ENCODE measurements around the gene PYM1.

GRCh38 chr12:55932551-55932910 is 4.8 kb upstream of the PYM1 start:
- TF ChIP-seq ZNF274 (IDR thresholded peaks at IDR 0.05; ENCODE audit: low read depth, low read length): no peak
- no peak for TF ChIP-seq EZH2 (IDR thresholded peaks at IDR 0.05)
- no peak for TF ChIP-seq TCF7L2 (IDR thresholded peaks at IDR 0.05; ENCODE audit: borderline replicate concordance, extremely low read depth, insufficient read depth, insufficient read length)
- TF ChIP-seq JUND (IDR thresholded peaks at IDR 0.05): no peak
- TF ChIP-seq ELF1 (IDR thresholded peaks at IDR 0.05; ENCODE audit: borderline replicate concordance, low read depth): no peak
- TF ChIP-seq CTCF (IDR thresholded peaks at IDR 0.05 in 2 of 3, conservative IDR thresholded peaks at IDR 0.05 in 1 of 3; ENCODE audit: borderline replicate concordance in 1 of 3, insufficient read depth in 1 of 3, low read depth in 2 of 3, low read length in 2 of 3): no peak
- no peak for TF ChIP-seq EGR1 (IDR thresholded peaks at IDR 0.05; ENCODE audit: low read depth)

All from HCT116 (cell line).